Measurements from ENCODE around the gene METTL16.

METTL16 gene

DNA sequence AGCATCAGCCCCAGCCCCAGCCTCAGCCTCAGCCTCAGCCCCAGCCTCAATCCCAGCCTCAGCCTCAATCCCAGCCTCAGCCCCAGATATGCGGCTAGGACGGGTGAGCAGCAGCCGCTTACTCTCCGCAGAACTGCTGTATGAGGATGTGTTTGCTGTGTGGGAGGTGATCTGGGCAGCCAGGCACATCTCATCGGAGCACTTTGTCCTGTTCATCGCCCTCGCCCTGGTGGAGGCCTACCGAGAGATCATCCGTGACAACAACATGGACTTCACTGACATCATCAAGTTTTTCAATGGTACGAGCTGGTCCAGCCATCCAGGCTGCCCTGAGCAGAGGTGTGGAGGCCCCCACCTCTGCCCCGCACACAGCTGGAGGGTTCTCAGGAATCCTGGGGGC is 132.8 kb downstream of the METTL16 start:
- DNase-seq, result no peak

DNA sequence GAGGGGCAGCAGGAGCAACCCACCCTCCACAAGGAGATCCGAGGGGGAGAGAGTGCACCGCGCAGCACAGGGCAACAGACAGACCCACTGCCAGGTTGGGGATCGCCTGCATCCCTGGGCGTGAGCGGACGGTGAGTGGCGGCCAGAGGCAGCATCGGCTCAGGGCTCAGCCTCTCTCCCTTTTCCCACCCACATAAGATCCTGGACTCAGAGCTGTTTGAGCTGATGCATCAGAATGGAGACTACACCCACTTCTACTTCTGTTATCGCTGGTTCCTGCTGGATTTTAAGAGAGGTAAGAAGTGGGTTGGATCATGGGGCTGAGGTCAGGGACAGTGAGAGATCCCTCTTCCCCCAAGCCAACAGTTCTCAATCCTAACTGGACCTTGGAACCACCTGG is 134.0 kb downstream of the METTL16 start:
- DNase-seq, result no peak

DNA sequence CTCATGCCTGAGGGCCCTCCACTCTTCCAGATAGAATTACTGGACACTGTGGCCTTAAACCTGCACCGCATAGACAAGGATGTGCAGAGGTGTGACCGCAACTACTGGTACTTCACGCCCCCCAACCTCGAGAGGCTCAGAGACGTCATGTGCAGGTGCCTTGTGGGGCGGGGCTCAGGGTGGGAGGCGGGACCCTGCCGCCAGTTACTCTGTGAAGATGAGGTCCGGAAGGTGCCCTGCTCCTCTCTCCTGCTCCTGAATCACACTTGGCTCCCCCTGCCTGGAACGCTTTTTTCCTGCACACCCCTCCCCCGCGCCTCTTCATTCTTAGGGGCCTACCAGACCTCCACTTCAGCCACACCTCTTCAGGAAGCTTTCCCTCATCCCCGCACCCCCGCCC is 135.6 kb downstream of the METTL16 start:
- no peak for DNase-seq

DNA sequence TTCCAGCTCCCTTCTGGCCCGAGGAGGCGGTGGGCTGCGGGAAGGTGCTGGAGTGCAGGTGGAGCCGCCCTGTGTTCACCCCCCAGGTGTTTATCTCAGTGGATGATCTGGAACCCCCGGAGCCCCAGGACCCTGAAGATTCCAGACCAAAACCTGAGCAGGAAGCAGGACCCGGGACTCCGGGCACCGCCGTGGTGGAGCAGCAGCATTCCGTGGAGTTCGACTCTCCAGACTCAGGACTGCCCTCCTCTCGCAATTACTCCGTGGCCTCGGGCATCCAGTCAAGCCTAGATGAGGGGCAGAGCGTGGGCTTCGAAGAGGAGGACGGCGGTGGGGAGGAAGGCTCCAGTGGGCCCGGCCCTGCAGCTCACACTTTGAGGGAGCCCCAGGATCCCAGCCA is 136.3 kb downstream of the METTL16 start:
- no peak for DNase-seq

DNA sequence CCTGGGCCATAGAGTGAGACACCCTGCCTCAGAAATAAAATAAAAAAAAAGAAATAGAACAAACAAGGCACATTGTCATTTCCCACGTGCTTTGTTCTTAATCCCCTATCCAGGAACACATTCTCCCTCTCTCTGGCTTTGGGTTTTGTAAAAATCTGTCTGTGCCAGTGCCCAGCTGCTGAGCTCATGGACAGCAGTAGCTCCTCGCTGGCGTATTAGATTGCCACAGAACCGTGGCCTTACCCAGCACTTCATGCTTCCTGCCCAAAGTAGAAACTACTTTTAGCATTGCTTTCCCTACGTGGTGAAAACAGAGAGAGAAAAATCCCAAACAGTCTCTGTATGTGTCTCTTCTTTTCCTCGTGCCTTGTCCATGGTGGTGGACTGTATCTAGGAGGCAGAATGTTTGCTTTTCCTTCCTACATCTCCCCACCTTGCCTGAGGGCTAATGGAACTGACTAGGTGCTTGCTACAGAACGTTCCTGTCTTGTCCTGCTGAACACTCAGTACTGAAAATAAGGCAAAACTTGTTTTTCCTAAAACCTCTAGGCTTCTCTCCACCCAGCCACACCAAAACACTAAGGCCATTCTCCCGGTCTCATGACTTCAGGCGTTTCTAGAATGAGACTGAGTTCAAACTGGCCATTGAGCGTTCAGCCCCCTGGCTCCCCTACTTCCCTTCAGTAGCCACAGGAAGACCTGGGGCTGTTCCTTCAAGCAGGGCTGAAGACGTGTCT is 137.0 kb downstream of the METTL16 start:
- no peak for DNase-seq

DNA sequence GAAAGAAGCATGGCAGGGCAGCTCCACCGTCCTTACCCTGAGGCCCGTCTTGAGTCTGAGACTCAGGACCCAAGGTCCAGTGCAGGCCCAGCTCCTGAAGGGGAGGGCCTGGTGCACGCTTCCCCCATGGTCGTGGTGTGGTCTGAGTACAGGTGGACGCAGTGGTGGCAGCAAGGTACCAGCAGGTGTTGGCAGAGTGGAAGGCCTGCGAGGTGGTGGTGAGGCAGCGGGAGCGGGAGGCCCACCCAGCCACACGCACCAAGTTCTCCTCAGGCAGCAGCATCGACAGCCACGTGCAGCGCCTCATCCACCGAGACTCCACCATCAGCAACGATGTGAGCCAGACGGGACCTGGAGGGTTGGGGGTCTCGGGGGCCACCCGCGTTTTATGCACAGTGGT is 138.5 kb downstream of the METTL16 start:
- DNase-seq, result no peak

DNA sequence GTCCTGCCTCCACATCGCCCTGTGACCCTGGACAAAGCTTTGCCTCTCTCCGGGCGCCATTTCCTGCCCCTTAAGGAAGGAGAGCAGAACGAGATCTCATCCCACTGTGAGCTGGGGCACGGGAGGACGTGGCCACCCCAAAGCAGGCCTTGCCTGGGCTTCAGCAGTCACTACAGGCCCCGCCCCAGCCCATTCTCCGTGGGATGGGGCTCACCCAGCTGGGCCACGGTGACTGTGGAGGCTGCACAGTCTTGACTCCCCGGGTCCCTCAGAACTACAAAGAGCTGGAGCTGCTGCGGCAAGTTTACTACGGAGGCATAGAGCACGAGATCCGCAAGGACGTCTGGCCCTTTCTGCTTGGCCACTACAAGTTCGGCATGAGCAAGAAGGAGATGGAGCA is 139.0 kb downstream of the METTL16 start:
- no peak for DNase-seq

DNA sequence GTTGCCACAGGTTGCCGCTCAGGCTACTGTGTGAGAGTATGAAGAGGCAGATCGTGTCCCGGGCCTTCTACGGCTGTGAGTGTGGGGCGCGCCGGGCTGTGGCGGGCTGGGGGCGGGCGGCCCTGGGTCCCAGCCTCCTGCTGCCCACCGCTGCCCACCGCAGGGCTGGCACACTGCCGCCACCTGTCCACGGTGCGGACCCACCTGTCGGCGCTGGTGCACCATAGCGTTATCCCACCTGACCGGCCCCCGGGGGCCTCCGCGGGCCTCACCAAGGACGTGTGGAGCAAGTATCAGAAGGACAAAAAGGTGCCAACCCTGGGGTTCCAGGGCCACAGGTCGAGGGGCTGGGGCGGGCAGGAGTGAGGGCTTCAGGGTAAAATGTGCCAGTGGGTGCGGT is 139.5 kb downstream of the METTL16 start:
- DNase-seq, result no peak

DNA sequence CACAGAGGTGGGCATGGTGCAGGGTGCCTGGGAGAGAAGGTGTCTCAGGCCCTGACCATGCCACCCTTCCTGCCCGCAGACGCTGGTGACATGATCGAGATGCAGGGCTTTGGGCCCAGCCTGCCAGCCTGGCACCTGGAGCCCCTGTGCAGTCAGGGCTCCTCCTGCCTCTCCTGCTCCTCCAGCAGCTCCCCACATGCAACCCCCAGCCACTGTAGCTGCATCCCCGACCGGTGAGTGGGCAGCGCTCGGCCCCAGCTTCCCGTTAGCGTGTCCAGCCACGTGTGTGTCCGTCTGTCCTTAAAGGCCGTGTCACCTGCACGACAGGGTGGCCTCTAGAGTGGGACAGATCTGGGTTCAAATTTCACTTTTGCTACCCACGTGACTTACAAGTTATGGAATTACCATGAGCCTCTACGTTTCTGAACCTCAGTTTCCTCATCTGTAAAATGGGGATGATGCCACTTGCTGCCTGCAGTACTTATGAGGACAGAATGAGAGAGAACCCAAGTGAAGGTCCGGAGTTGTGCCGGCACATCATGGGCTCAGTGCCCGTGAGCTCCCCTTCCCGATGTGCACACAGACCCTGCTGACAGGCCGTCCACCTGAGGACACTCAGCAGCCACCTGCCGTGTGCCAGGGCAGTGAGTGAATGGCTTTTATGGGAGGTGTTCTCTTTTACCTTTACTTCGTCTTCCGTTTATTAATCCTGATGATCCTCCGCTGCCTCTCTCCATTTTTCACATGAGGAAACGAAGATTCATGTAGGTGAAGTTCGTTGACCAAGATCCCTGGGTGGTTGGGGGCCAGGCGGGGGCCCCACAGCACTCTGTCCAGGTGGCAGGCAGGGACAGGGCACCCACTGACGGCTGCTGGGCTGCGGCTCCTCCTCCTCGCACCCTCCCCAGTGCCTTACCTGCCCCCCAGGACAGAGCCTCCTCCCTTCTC is 140.2 kb downstream of the METTL16 start:
- DNase-seq, result no peak

DNA sequence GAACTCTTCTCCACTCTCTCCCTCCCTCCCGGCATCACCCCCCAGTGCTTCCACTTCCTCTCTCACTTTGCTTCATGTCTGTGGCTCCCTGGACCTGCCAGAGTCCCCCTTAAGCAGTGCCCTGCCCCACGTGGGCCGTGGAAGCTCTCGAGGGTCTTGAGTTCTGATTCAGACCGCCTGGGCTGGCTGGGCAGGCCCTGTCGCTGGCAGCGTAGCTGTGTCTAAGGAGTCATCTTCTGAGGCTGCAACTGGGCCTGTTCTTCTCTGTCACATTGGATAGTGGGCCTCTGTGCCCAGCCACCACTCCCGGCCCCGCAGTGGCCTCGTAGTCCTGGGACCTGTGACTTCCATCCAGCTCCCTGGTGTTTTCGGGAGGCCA is 141.5 kb downstream of the METTL16 start:
- no peak for DNase-seq

DNA sequence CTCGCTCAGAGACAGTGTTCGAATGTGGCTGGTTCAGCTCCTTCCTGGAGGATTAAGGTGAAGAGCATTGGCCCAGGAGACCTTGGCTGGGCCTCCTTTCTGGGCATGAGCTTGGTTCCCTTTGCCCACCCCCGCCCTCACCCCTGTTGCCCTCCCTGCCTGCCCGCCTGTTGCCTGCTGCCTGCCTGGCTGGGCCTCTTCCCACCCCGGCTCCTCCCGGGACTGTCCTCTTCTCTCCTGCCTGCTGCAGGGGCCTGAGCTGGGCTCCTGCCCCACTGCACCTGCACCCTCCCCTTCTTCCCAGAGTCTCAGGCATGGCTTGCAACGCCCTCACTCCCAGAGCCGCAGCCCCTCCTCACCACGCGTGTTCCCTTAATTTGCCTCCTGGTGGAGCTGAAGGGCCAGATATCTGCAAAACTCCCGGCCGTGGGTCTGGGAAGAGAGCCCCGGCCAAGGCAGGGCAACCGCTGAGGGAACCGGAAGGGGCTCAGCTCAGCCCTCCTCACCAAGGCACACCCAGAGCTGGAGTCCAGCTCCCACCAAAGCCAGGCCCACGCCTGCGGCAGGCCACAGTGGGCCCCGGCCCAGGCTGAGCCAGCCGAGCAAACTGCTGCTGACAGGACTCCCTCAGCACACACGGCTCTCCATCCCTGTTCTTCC is 142.0 kb downstream of the METTL16 start:
- DNase-seq, result no peak

DNA sequence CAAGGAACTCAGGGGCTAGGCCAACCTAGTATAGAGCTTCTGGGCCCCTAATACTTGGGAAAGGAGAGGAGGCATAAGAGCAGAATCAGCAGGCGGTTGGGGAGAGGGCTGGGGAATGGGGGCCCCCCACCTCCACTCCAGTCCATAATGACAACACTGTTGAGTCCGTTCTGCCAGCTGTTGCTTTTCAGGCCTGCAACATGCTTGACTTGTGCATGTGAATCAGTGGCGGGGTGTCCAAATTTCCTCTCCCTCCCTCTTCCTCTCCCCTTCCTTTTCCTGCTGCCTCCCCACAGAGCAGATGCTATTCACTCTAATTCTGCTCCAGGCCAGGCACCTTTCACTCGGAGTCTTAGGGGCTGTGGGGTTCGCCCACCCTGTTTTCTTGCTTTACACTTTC is 142.6 kb downstream of the METTL16 start:
- DNase-seq, result no peak

DNA sequence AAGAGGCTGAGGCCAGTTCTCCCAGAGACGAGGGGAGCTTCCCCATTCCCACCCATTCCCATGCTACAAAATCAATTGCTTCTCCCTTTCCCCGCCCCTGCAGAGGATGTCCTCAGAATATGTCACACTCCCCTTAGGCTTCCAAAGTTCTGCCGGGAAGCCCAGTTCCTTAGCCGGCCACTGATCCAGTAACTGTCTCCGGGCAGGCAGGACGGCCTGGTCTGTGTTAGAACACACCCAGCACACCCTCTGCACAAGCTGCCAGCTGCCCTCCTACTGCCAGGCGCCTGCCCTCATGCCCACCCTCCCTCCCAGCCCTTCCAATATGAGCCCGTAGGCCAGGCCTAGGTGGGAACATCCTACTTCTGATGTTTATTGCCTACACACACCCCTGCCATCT is 143.3 kb downstream of the METTL16 start:
- DNase-seq, result no peak

DNA sequence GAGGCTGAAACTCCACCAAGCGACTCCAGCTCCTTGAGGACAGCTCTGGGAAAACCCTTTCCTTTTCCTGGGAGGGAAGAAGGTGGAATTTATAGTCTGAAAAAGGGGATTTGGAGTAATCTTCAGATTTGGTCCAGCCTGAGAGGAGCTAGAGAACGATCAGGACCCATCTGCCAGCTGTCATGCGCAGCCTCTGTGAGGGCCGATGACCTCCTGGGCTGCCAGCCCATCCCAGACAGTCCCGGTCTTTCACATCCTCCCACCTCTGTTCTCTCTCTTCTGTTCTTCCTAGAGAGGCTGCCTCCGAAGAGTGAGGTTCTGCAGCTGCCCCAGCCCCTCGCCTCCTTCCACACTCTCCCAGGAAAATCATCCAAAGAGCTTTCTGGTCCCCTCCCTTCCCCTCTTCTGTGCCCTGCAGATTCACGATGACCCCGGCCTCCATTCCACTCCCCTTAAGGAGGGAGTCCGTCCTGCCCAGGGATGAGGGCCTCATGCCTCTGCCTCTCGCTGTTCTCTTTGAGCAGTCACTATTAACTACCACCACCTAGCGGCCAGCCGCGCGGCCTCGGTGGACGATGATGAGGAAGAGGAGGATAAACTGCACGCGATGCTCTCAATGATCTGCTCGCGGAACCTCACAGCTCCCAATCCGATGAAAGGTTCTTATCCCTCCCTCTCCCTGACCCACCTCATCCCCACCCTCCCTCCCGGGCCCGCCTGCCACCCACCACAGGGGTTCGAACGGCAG is 144.8 kb downstream of the METTL16 start:
- no peak for DNase-seq
